H1 (cell line): ENCODE results near the gene GABRG3. TPM values are rescaled to one million over a fixed set of nuclear protein-coding genes. Genes with fewer than 3 reads are reported as not detected.

Source experiments
- CTCF ChIA-PET: fragments of 300-600 bp; sonication (Branson Sonifier 250); formaldehyde crosslinking; loops from one replicate; lab custom pipeline; 2021; ENCODE audit not compliant: partially characterized antibody; lab: Charles Lee
- POLR2A ChIA-PET: fragments of 300-600 bp; sonication (Branson Sonifier 250); formaldehyde crosslinking; loops from one replicate; lab custom pipeline; 2021; ENCODE audit warnings: inconsistent platforms; ENCODE audit not compliant: partially characterized antibody; lab: Charles Lee
- DNase-seq, 2 experiments: peaks; one replicate each; pipeline versions ENCODE4 v3.0.0 to v3.0.0-alpha.2; 2010 to 2022; ENCODE audit warnings: low spot score in 2 of 2, low read depth in 1 of 2, mixed read lengths in 1 of 2
- FAIRE-seq: peaks from 2 replicates; lab custom pipeline; 2011; peaks lifted over from hg19 to GRCh38; lab: Jason Lieb, UNC
- H2AFZ ChIP-seq: 2 replicates; pipeline ENCODE4 v1.8.1; 2012; ENCODE audit warnings: low read length, inconsistent platforms
- H2AK5ac ChIP-seq: 2 replicates; pipeline ENCODE4 v1.6.1; 2013; ENCODE audit warnings: low read depth, low read length
- H2BK120ac ChIP-seq: replicated peaks from 2 replicates; pipeline ENCODE3; 2013; ENCODE audit warnings: low read depth, low read length, inconsistent platforms
- H2BK12ac ChIP-seq: 2 replicates; pipeline ENCODE4 v1.6.1; 2013; ENCODE audit warnings: low read depth, low read length
- H2BK15ac ChIP-seq: 2 replicates; pipeline ENCODE4 v1.6.1; 2013; ENCODE audit warnings: low read length
- H2BK20ac ChIP-seq: 2 replicates; pipeline ENCODE4 v1.6.1; 2013; ENCODE audit warnings: low read length
- H2BK5ac ChIP-seq: 2 replicates; pipeline ENCODE4 v1.6.1; 2013; ENCODE audit warnings: low read depth, low read length
- H3K14ac ChIP-seq: 2 replicates; pipeline ENCODE4 v1.6.1; 2013; ENCODE audit warnings: inconsistent platforms; ENCODE audit not compliant: insufficient read length
- H3K18ac ChIP-seq: 2 replicates; pipeline ENCODE4 v1.6.1; 2013; ENCODE audit warnings: low read length; ENCODE audit errors: extremely low read depth
- H3K23ac ChIP-seq: 2 replicates; pipeline ENCODE4 v1.6.1; 2013; ENCODE audit warnings: inconsistent platforms; ENCODE audit not compliant: insufficient read length
- H3K23me2 ChIP-seq: 2 replicates; pipeline ENCODE4 v1.6.1; 2013; ENCODE audit warnings: low read depth, low read length
- H3K27ac ChIP-seq: 2 replicates; pipeline ENCODE4 v1.6.1; 2011; ENCODE audit warnings: low read depth, low read length, inconsistent platforms
- H3K27me3 ChIP-seq, 4 experiments: replicated peaks in 1 of 4; 1 replicate in 1 of 4; 2 replicates in 3 of 4; pipeline versions ENCODE4 v1.6.1 to v1.8.1; 2011 to 2013; ENCODE audit warnings: low read length in 3 of 4, mild to moderate bottlenecking in 3 of 4, inconsistent platforms in 2 of 4, mixed read lengths in 2 of 4, moderate library complexity in 1 of 4; ENCODE audit not compliant: control insufficient read depth in 3 of 4, insufficient read depth in 3 of 4; ENCODE audit errors: extremely low read depth in 1 of 4
- H3K36me3 ChIP-seq, 4 experiments: 2 replicates each; pipeline versions ENCODE4 v1.6.1 to v1.8.1; 2011 to 2013; ENCODE audit warnings: mild to moderate bottlenecking in 4 of 4, low read length in 3 of 4, moderate library complexity in 2 of 4, control low read depth in 1 of 4, inconsistent platforms in 1 of 4; ENCODE audit not compliant: insufficient read depth in 4 of 4, control insufficient read depth in 2 of 4
- H3K4ac ChIP-seq: replicated peaks from 2 replicates; pipeline ENCODE3; 2013; ENCODE audit warnings: low read length, low read depth, mixed read lengths, inconsistent platforms; ENCODE audit not compliant: insufficient read length
- H3K4me1 ChIP-seq, 4 experiments: replicated peaks in 1 of 4; 1 replicate in 1 of 4; 2 replicates in 3 of 4; pipeline versions ENCODE4 v1.6.1 to v1.8.1; 2011 to 2013; ENCODE audit warnings: low read length in 3 of 4, inconsistent platforms in 2 of 4, mixed read lengths in 1 of 4; ENCODE audit not compliant: insufficient read depth in 4 of 4, control insufficient read depth in 3 of 4
- H3K4me2 ChIP-seq, 2 experiments: 2 replicates each; pipeline versions ENCODE4 v1.6.1 to v1.8.1; 2011 to 2013; ENCODE audit warnings: low read depth in 2 of 2, low read length in 2 of 2, control low read depth in 1 of 2, inconsistent platforms in 1 of 2, mild to moderate bottlenecking in 1 of 2; ENCODE audit not compliant: insufficient read depth in 1 of 2
- H3K4me3 ChIP-seq, 4 experiments: fragments of 200-600, 300-600 bp in 1 of 4; sonication (generic), shearing (Covaris generic), sonication (Bioruptor Twin) in 1 of 4; 2 replicates each; pipeline versions ENCODE4 v1.5.1 to v1.8.1; 2011 to 2016; ENCODE audit warnings: low read length in 4 of 4, low read depth in 3 of 4, control low read depth in 2 of 4, inconsistent platforms in 2 of 4, mild to moderate bottlenecking in 2 of 4, mixed read lengths in 1 of 4, moderate library complexity in 1 of 4; ENCODE audit not compliant: insufficient read depth in 2 of 4; ENCODE audit errors: extremely low read depth in 1 of 4
- H3K56ac ChIP-seq: replicated peaks from 2 replicates; pipeline ENCODE3; 2013; ENCODE audit warnings: low read depth, mild to moderate bottlenecking, mixed read lengths, low read length, inconsistent platforms; ENCODE audit not compliant: insufficient read length
- H3K79me1 ChIP-seq: 2 replicates; pipeline ENCODE4 v1.6.1; 2013; ENCODE audit warnings: low read depth, low read length, control low read depth
- H3K79me2 ChIP-seq, 2 experiments: 2 replicates each; pipeline versions ENCODE4 v1.6.1 to v1.8.1; 2012 to 2013; ENCODE audit warnings: low read length in 2 of 2, mild to moderate bottlenecking in 2 of 2, inconsistent platforms in 1 of 2; ENCODE audit not compliant: insufficient read depth in 2 of 2, control insufficient read depth in 1 of 2
- H3K9ac ChIP-seq, 4 experiments: replicated peaks in 1 of 4; 1 replicate in 1 of 4; 2 replicates in 3 of 4; pipeline versions ENCODE4 v1.6.1 to v1.8.1; 2011 to 2013; ENCODE audit warnings: low read depth in 3 of 4, low read length in 3 of 4, control low read depth in 2 of 4, mild to moderate bottlenecking in 2 of 4, moderate library complexity in 2 of 4, inconsistent platforms in 1 of 4; ENCODE audit errors: extremely low read depth in 1 of 4
- H3K9me3 ChIP-seq, 2 experiments: 2 replicates each; pipeline versions ENCODE4 v1.6.1 to v1.8.1; 2012 to 2013; ENCODE audit warnings: mild to moderate bottlenecking in 2 of 2, moderate library complexity in 2 of 2, control low read depth in 1 of 2, inconsistent platforms in 1 of 2, low read depth in 1 of 2, low read length in 1 of 2, mixed read lengths in 1 of 2; ENCODE audit not compliant: insufficient read depth in 2 of 2
- H4K20me1 ChIP-seq, 2 experiments: replicated peaks in 1 of 2; 2 replicates each; pipeline versions ENCODE3 to v1.8.1; 2011 to 2013; ENCODE audit warnings: inconsistent platforms in 2 of 2, low read length in 2 of 2, mild to moderate bottlenecking in 1 of 2; ENCODE audit not compliant: insufficient read depth in 2 of 2, control insufficient read depth in 1 of 2
- H4K5ac ChIP-seq: 2 replicates; pipeline ENCODE4 v1.6.1; 2013; ENCODE audit warnings: low read length, low read depth, mixed read lengths, inconsistent platforms; ENCODE audit not compliant: insufficient read length
- H4K8ac ChIP-seq: 2 replicates; pipeline ENCODE4 v1.8.0; 2013; ENCODE audit warnings: mild to moderate bottlenecking, moderate library complexity, low read length, inconsistent platforms; ENCODE audit not compliant: insufficient read depth; ENCODE audit errors: extremely low read depth
- H4K91ac ChIP-seq: replicated peaks from 2 replicates; pipeline ENCODE3; 2013; ENCODE audit warnings: low read length, mixed read lengths, inconsistent platforms; ENCODE audit not compliant: insufficient read length
- TAF7 ChIP-seq: optimal IDR thresholded peaks from 2 replicates; pipeline ENCODE3; 2011; ENCODE audit warnings: low read depth, mild to moderate bottlenecking, inconsistent platforms, low read length, moderate library complexity, borderline replicate concordance
- WGBS, 2 experiments: shearing (Covaris generic) in 1 of 2; methylation state at CpG; one replicate each; pipeline versions ENCODE4 v1.1.6 to v1.1.7; 2013 to 2015; ENCODE audit warnings: low lambda C conversion rate in 2 of 2, mixed read lengths in 2 of 2, inconsistent platforms in 1 of 2, low coverage in 1 of 2, missing lambda C conversion rate in 1 of 2; ENCODE audit not compliant: insufficient replicate concordance in 2 of 2, insufficient coverage in 1 of 2, insufficient read length in 1 of 2; ENCODE audit errors: extremely low coverage in 1 of 2, missing lambda C conversion rate in 1 of 2; 5-methylcytosine and 5-hydroxymethylcytosine counted together
- polyA plus RNA-seq, 7 experiments: library from polyadenylated mRNA; depleted of rRNA in 3 of 7; stranded (reverse) in 5 of 7; unstranded in 2 of 7; fragments of >200 nt in 5 of 7; fragments of 200-250 nt in 2 of 7; gene quantifications; 1 replicate in 5 of 7; 2 replicates in 1 of 7; 4 replicates in 1 of 7; pipeline versions ENCODE4 v1.2.1 to v1.2.3, GENCODE V29; 2011 to 2013; ENCODE audit warnings: missing spikeins in 2 of 7, mixed read lengths in 2 of 7
- total RNA-seq: library from RNA; stranded (reverse); fragmentation: NEBNext Ultra II Directional; extraction: Animal tissue kit (Norgen Biotek cat#: 25700); gene quantifications from 2 replicates; pipeline ENCODE4 v1.2.1, GENCODE V29; 2021

GABRG3 gene
- total and polyA plus RNA-seq, 2 of the 8 experiments (the other 6 are each of a cell fraction or from before 2014, with no cell fraction given): 0.17 to 0.80 TPM

DNA sequence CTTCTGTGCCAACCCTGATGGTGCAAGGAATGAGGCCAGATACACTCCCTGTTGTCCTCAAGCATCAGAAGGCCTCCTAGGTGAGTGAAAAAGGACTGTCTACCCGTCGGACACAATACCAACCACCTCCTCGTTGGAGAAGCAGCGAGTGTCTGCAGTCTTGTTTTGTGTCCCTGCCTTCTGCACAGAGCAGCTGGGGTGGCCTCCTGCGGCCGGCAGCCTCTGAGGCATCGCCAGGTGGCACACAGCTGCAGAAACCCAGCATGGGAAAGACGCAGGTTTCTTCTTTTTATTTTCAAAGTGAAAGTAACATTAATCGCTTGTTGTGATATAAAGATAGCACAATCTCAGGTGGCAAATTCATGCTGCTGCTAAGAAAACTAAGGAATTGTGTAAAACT is 618.3 kb downstream of the GABRG3 start:
- H3K18ac ChIP-seq: no peak overlapping the region
- H2AFZ ChIP-seq: no peak overlapping the region
- H3K23ac ChIP-seq: no peak overlapping the region
- H2BK15ac ChIP-seq: no peak overlapping the region
- H3K14ac ChIP-seq: no peak overlapping the region
- H4K8ac ChIP-seq: 0 out of 2 replicates have a peak overlapping the region, but pooled peaks have one; percentile 3
- no peak overlapping the region for H2BK20ac ChIP-seq
- CTCF ChIA-PET: no interaction called here
- H2BK120ac ChIP-seq: no peak overlapping the region
- no peak overlapping the region for H4K5ac ChIP-seq
- no peak overlapping the region for H3K4me2 ChIP-seq
- H3K4ac ChIP-seq: no peak overlapping the region
- H2BK12ac ChIP-seq: no peak overlapping the region
- DNase-seq (no peak), FAIRE-seq (no peak)
- no peaks in the 10 kb centered on the region for H3K79me2 ChIP-seq
- 90% methylated on average over 9 of the region's 9 CpGs; no CpG with 5 or more reads in 1 of the 2 experiments for WGBS, 2 experiments
- H2BK5ac ChIP-seq: no peak overlapping the region
- H3K27me3 ChIP-seq: no peaks in the 10 kb centered on the region
- peaks cover 4% of the 10 kb centered on the region; the same call in 1 of the 2 replicates for H3K23me2 ChIP-seq
- H3K36me3 ChIP-seq: no peaks in the 10 kb centered on the region
- no peak overlapping the region for H3K9ac ChIP-seq
- no peak for TF ChIP-seq TAF7
- peaks cover 0 to 4% of the 10 kb centered on the region in 2 experiments for H4K20me1 ChIP-seq
- H4K91ac ChIP-seq: no peak overlapping the region
- H2AK5ac ChIP-seq: no peak overlapping the region
- H3K79me1 ChIP-seq: no peaks in the 10 kb centered on the region
- H3K27ac ChIP-seq: no peak overlapping the region
- H3K4me3 ChIP-seq: no peak overlapping the region
- no peak overlapping the region for H3K56ac ChIP-seq
- peaks cover 0 to 2% (median 0%) of the 10 kb centered on the region in 4 experiments; a peak in 1 of 7 replicates for H3K4me1 ChIP-seq
- H3K9me3 ChIP-seq: no peaks in the 10 kb centered on the region
- POLR2A ChIA-PET: no interaction called here
